HG02763 (cell line): ENCODE measurements around the gene PPP3R1.

ENCODE experiments used
- ATAC-seq: cut with Tn5 transposase; IDR thresholded peaks from one replicate; pipeline ENCODE4 v1.9.1; 2021; ENCODE audit warnings: mild to moderate bottlenecking, moderate library complexity; ENCODE audit not compliant: unreplicated experiment

Gene PPP3R1, protein sequence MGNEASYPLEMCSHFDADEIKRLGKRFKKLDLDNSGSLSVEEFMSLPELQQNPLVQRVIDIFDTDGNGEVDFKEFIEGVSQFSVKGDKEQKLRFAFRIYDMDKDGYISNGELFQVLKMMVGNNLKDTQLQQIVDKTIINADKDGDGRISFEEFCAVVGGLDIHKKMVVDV

DNA sequence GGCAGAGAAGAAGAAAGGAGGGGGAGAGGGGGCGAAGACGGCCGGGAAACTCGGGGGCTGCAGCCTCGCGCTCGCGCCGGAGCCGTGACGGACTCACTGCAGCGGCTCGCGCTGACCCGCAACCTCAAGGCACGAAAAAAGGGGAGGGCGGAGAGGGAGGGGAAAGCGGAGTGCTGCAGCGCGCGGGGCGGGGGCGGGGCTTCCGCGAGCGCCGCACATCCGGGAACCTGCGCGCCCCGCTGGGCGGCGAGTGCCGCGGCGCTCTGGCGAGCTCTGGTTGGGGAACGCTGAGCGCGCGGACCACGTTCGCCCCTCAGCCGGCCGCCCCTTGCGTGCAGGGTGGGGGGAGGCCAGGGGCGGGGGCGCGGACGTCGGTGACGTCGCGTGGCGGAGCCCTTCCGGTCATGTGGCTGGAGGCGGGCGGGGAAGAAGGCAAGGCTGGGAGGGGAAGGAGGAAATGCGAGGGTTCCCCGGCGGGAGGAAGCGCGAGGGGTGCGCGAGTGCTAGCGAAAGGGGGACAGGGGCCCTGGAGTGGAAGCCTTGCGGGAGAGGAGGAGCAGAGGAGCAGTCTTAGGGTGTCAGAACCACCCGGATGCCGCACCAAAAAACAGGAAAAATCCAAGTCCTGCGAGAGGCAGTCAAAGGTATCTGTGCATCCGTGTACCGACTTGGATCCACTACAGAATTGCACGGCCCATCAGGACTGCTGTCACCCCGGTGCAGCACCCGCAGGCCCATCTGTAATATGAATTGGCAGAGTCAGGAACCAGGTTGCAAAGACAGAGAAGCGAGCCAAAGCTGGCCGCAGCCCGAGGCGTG, at the start of gene PPP3R1:
Gene PPP3R1, minus strand, starts transcription at position 133 of the 819 bp plus-strand sequence. CDS start 405 bp downstream, outside the sequence.
- peak; percentile 83 for ATAC-seq

DNA sequence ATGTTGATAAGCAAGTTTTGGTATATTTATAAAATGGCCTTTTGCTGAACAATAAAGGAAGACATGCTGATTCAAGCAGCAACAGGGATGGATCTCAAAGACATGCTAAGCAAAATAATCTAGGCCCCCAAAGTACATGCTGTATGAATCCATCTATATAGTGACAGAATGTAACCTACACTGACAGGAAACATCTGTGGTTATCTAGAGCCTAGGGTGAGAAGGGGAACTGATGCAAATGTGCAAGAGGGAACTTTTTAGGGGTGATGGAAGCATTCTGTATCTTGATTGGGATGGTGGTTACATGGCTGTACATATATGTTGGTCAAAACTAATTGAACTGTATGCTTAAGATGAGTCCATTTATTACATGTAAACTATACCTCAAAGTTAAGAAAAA, 43.2 kb upstream of the PPP3R1 start:
- ATAC-seq = peak; percentile 67

DNA sequence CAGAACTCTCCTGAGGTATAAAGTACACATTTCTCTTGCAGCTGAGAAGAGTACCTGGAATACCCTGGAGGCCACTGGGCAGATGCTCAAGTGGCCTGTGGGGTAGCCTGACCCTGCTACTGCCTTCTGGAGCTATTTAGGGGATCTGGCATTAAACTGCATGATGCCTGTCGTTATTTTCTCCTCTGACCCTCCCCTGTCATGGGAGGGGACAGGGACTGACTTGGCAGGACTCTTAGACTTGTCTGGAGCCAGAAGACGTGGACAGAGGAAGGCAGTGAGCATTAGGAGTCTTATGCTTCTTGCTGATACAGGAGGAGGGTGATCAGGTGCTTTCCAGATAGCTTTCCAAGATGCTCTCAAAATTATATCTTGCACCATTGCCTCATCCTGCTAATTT, 42.6 kb upstream of the PPP3R1 start:
- no peak for ATAC-seq

DNA sequence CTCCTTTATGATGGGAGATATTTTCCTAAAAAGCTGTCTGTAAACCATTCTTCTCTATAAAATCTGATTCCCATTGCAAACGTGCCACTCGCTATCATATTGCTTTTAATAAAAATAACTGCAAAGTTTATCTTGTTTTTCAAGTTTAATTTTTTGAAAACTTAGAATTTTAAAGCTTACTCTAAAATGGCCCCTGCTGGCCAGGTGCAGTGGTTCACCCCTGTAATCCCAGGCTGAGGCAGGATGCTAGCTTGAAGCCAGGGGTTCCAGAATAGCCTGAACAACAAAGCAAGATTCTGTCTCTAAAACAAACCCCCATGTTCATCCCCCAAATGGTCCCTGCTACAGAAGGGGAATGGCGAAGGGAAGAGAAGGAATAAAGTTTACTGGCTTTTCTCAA, 41.9 kb upstream of the PPP3R1 start:
- ATAC-seq = no peak

DNA sequence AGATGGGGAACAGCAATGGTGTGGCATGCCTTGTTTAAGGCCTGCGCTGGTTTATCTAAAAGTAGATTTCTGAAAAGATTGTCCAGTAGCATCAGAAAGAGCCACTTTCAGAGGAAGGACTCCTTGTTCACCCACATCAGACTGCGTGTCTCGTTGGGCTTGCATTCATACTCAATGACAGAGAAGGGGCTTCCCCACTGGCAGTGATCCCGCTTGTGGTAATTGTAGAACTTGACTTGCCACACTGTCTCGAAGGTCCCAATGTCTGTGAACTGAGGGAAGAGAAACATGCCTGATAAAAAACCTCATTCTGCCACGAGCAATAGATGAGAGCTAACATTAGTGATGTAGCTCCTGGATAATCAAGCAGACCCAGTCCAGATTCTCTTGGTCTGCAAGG, 41.4 kb upstream of the PPP3R1 start:
- no peak for ATAC-seq

DNA sequence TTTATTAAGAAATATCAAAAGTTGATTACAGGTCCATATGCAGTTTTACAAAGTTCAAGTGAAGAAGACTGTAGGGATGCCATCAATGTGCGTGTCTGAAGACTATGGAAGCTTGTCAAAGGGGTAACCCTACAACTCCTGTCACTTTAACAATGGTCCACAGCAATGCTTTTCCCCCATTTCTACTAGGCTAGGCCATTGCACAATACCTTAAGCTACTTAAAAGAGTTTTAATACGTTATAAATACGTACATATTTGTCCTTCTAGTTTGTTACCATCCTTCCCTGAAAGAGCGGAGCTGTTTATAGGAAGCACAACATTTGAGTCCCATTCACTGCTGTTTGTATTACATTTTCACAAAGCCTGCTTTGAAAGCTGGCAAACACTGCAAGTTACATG, 40.7 kb upstream of the PPP3R1 start:
- no peak for ATAC-seq

DNA sequence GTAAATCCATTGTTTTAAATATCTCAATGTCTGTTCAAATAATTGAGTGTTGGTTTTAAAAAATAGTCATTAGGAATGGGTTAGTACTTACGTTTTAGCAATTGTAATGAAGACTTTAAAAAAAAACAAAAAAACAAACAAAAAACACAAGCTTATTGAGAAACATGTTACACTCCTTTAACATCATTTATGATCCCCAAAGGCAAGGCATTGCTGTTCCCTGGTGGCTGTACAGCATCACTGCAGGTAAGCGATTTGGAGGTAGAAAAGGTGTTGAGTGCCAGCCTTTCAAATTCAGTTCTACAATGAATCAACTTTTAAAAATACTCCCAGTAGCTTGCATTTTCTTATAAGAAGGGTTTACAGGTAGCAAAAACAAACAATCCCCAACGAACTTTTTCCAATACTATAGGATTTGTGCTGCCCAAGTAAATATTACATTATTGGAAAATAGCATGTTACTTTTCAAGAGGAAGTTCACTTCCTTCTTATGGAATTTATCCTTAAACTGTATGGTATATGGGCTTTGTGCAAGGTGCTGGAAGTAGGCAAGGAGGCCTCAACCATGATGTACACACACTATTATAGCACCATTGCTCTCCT, 39.9 kb upstream of the PPP3R1 start:
- no peak for ATAC-seq

DNA sequence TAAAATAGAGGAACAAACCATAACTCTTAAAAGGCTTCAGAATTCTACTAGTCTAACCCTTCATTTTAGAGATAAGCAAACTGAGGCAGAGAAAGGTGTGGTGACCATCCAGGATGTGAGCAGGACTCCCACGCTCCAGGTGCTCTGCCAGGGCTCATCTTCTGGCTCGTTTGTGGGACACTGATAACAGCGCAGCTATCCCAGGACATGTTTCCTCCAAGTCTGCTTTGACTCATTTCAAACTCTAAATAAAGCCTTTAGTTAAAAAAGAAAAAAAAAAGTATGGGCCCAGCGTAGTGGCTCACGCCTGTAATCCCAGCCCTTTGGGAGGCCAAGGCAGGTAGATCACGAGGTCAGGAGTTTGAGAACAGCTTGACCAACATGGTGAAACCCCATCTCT, 39.0 kb upstream of the PPP3R1 start:
- no peak for ATAC-seq

DNA sequence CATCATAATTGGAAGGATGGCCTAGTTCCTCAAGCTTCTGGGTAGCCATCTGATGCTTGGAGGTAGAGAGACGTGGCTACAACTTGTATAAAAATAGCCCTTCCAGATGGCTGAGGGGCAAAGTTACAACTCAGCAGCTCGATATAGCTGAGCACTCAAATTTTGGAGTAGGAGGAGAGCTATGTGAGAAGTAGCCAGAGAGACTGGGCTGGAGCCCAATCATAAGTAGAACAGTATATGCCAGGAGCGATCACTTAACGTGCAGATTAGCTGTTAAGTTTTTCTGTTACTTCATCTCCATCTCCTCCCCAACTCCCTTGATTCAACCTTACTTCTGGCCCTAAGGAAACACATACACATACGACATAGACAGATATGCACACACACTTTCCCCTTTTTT, 38.6 kb upstream of the PPP3R1 start:
- no peak for ATAC-seq

DNA sequence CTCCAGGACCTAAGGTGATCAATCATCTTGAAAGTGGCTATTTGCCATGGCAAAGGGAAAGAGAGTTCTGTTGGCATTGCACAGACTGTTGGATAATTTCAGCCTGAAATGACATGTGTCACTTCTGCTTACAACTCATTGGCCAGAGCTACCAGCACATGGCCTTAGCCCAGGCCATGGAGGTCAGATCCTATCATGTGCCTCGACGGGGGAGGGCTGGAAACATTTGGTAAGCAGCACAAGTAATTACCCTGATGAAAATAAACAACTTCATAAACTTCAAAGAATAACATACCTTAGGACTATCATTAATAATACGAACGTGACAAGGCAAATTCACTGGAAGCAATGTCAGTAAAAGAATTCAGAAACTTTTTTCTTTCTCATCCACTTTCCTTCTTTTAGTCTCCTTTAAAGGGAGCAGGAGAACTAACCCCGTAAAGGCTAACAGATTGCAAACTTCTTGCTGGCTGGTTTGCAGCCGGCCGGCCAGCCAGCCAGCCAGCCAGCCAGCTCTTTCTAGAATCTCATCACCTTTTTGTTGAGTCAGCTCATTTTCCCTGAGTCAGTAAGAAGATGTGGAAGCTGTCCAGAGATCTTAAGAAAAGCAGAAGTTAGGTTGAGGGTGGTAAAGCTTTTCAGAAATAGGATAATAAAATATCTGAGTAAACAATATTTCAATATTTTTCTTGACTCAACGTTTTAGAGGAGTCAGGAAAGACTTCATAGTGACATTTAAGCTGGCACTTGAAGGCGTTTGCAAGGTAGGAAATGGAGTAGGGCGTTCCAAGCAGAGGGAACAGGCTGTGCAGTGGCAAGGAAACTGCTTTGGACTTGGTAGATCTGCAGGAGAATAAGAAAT, 35.5 kb upstream of the PPP3R1 start:
- ATAC-seq = no peak

DNA sequence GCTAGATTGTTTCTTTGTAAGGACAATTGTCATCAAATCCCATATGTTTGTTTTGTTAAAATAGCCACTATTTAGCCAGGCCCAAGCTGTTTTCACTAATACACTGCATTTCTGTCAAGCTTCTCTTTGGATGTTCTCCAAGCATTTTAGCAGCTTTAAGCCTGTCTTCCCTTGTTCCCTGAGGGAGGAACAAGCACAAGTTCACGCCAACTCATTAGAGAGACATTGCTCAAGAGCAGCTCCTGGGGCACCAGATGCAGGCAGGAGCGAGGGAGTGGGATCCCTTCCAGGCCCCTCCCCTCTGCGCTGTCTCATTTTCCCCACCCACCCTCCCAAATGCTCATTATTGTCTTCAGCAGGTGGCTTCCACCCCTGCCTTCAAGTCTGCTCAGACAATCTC, 32.6 kb upstream of the PPP3R1 start:
- no peak for ATAC-seq

DNA sequence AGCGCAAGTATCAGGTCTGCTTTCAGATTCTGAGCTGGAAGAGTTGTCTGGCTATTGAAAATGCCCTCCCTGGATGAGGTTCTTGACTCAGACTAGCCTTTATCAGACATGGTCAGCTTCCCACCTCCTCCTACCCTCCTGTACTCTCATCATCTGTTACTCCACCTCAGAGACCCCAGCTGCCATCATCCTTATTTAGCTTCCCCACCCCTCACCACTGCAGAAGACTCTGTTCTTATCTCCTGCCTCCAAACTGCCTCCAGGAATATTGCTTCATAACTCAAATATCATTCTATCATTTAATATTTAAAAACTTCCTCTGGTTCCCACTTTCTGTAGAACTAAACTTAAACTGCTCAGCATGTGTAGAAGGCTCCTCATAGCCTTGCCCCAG, 31.1 kb upstream of the PPP3R1 start:
- ATAC-seq = no peak

DNA sequence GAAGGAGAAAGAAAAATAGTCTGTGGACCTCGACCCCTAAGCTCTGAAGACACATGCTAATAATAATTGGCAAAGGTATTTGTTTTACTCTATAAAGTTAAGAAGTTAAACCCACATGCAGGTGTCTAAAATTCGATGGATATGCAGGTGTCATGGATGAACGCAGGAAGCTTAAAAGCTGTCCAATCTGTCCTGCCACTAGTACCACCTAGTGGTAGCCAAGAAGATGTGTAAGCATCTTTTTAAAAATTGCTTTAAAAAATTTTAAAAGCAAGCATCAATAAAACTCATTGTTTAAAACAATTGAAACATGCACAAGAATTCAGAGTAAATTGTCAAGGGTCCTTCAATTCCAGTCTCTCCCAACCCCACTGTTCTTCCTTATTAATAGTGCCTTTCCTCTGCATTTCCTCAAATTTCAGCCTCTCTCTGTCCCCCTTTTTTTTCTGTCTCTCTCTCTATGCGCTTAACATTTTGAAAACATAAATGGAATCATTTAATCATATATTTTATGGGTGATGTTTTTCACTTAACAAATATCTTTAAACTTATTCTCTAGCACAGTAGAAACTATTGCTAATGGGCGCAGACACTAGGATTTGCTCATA, 30.6 kb upstream of the PPP3R1 start:
- ATAC-seq = no peak

DNA sequence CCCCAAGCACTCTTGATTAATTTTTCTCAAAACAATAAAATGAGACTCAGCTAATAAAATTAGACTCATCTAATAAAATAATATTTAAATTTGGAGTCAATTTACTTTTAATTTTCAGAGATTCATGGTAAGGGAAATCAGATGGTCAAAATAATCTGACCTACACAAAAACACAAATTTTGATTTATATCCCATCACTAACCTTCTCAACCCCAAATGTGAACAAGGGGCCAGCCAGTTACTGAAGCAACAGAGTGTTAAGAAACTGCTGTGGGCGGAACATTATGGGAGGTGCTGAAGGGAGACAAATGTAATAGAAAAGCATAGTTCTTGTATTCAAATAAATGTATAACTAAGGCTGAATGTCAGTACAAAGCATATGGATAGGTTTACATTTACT, 28.5 kb upstream of the PPP3R1 start:
- no peak for ATAC-seq

DNA sequence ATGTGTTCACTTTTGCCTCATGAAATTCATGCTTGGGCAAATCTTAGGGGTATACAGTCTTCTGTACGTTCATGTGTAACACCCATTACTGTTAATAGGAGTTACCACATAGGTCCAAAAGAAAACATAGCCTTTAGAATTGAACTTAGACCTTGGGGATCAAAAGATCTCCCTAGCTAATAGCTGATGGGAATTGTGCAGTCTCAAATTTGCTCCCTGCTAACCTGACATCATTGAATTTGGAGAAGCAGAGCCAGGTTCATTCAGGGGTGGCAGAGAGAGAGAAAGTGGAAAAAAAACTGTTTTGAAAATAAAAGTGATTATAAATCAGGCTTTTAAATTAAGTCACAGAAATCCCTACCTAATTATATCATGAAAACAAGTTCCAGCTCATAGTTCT, 28.0 kb upstream of the PPP3R1 start:
- no peak for ATAC-seq

DNA sequence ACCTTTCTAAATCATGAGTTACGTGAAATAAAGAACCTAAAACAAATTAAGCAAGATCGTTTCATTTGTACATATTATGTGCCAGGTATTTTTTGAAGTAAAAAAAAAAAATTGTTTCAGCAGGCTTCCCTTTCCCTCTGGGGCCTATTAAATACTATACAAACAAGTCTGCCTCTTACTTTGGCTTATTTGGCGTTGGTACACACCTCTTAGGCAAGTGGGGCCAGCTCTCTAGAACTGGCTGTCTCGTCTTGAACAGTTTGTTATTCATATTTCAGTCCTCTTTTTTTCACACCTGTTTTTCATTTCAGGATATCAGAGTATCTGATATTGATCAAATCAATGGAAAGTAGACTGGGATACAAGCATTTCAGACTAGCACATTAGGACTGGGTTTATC, 27.4 kb upstream of the PPP3R1 start:
- no peak for ATAC-seq

DNA sequence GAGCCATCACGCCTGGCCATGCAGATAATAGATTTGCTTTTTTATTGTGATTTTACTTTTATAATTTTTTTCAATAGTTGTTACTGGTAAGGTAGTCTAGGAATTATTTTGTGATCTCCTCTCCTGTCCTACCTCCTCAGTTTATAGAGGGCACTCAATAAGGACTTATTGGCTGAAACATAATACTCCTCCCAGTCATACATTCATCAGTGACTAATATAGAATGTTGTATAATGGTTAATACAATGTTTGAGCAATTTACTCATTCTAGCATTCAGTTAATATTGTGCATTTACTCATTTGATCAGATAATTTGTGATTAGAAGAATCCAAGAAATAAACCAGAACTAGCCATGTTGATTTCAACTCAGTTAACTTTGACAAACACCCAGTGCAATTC, 25.8 kb upstream of the PPP3R1 start:
- ATAC-seq = no peak

DNA sequence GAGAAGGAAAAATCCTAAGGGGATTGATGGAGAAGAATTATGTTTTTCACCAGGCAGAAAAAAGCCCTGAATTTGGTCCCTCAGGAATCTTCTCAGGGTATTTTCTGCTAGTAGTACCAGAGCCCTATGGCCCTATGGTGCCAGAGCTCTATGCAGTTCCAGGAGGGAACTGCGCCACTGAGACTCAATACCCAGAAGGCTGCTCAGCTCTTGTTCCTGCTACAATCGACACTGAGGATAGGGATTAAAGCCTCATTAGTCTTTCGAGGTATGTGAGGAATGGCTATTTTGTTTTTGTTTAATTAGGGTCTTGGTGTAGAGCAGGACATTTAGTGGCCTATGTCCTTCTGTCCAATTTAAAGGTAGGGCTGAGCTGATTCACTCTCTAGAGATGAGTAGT, 21.7 kb upstream of the PPP3R1 start:
- no peak for ATAC-seq

DNA sequence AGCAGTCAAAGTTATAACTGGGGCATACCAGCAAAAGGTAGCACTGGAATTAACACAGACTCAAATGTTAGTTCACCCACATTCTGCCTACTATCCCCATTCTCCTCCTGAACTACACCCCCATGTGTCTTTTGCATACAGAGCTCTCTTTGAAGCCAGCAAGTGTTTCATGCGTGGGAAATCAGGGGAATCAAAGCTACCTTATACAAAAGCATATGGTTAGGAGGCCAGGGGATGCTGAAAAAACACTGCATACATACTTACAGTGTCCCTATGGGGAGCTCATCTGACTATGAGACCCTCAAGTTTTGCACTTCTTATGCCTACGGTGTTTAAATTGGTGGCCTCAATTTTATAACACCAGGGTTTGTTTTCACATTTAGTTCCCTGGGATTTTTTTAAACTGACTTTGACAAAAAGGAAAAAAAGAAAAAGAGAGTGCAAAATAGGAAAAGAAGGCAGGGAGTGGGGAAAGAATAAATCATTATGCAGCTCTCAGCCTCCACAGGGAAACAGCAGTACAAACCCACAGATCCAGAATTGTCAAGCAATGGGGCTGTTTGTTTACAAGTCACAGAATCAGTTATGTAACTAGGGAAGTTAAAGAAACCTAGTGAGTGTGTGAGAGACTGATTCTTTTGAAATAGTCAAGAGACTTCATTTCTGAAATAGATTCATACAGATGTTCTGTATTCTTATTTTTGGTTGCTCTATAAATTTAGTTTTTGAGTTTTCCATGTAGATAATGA, 20.1 kb upstream of the PPP3R1 start:
- ATAC-seq = no peak

DNA sequence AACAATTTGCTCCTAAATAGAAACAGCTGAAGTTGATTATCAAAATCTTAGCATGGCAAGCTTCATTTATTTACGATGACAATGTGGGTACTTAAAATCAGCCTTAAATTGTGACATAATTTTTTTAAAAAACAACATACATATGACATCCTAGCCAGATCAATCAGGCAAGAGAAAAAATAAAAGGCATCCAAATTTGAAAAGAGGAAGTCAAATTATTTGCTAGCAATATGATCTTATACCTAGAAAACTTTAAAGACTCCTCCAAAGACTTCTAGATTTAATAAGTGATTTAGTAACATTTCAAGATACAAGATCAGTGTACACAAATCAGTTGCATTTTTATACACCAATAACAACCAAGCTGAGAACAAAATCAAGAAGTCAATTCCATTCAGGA, 14.3 kb upstream of the PPP3R1 start:
- no peak for ATAC-seq
